K562 (cell line): Measurements from ENCODE around the gene FAAP100. TPM values are rescaled to one million over a fixed set of nuclear protein-coding genes. Genes with fewer than 3 reads are reported as not detected.

Source experiments
- CUX1 ChIP-seq: fragments of 200-800 bp; sonication (Bioruptor generic); IDR thresholded peaks from 2 replicates; pipeline ENCODE4 v1.6.1; 2016; ENCODE audit warnings: missing genetic modification characterization, missing compliant biosample characterization
- DACH1 ChIP-seq: fragments of 450-650 bp; IDR thresholded peaks from 2 replicates; pipeline ENCODE4 v1.6.1; 2018; ENCODE audit not compliant: partially characterized antibody
- ELK1 ChIP-seq: sonication (generic); formaldehyde crosslinking; IDR thresholded peaks from 2 replicates; pipeline ENCODE4 v1.8.1; 2022; ENCODE audit warnings: missing genetic modification reagents
- HMG20B ChIP-seq: fragments of 250-450 bp; sonication (Bioruptor Pico); IDR thresholded peaks from 2 replicates; pipeline ENCODE4 v1.5.0; 2021; ENCODE audit warnings: mild to moderate bottlenecking
- PCBP2 ChIP-seq: fragments of 200-400 bp; formaldehyde crosslinking; IDR thresholded peaks from 2 replicates; pipeline ENCODE4 v1.6.1; 2018; ENCODE audit warnings: low read length, low read depth, mild to moderate bottlenecking, moderate library complexity; ENCODE audit not compliant: poor library complexity, severe bottlenecking
- RAD51 ChIP-seq: fragments of 450-650 bp; IDR thresholded peaks from 2 replicates; pipeline ENCODE4 v1.7.1; 2016; ENCODE audit warnings: low read depth, mild to moderate bottlenecking, borderline replicate concordance
- RNF219 ChIP-seq: fragments of 250-450 bp; sonication (Bioruptor Pico); IDR thresholded peaks from 2 replicates; pipeline ENCODE4 v1.5.0; 2022; ENCODE audit warnings: mild to moderate bottlenecking
- SIN3A ChIP-seq, 2 experiments: fragments of 150-350 bp in 1 of 2; IDR thresholded peaks; 2 replicates each; pipeline ENCODE4 v1.6.1; 2011 to 2016; ENCODE audit warnings: borderline replicate concordance in 2 of 2, low read depth in 2 of 2, low read length in 2 of 2, mild to moderate bottlenecking in 2 of 2, moderate library complexity in 2 of 2; ENCODE audit not compliant: control insufficient read depth in 1 of 2
- ZBTB11 ChIP-seq, 3 experiments: fragments of 200-800 bp in 1 of 3; fragments of 250-450 bp in 1 of 3; fragments of 450-650 bp in 1 of 3; sonication (Bioruptor Pico) in 1 of 3; sonication (Bioruptor generic) in 1 of 3; formaldehyde crosslinking in 1 of 3; IDR thresholded peaks; 2 replicates each; pipeline versions ENCODE4 v1.6.1 to v1.8.0; 2016 to 2022; ENCODE audit warnings: mild to moderate bottlenecking in 2 of 3, missing genetic modification characterization in 2 of 3, missing compliant biosample characterization in 1 of 3, moderate library complexity in 1 of 3
- ZBTB9 ChIP-seq: fragments of 450-650 bp; formaldehyde crosslinking; IDR thresholded peaks from 2 replicates; pipeline ENCODE4 v1.4.0; 2020; ENCODE audit warnings: mild to moderate bottlenecking, moderate library complexity
- ZNF175 ChIP-seq: fragments of 200-800 bp; sonication (Bioruptor generic); IDR thresholded peaks from 2 replicates; pipeline ENCODE4 v1.6.1; 2016; ENCODE audit warnings: low read depth, mild to moderate bottlenecking, missing genetic modification characterization, missing compliant biosample characterization
- polyA plus RNA-seq, 8 experiments: library from polyadenylated mRNA; depleted of rRNA in 4 of 8; stranded (reverse) in 5 of 8; unstranded in 3 of 8; fragments of >200 nt; fragmentation: Nextera tagmentation in 2 of 8; fragmentation: Illumina TruSeq in 1 of 8; extraction: Ambion mirVana in 2 of 8; extraction: Trizol in 1 of 8; gene quantifications; 2 replicates each; pipeline versions ENCODE4 v1.2.1 to v1.2.3, GENCODE V29; 2011 to 2014; ENCODE audit warnings: inconsistent platforms in 1 of 8, missing spikeins in 1 of 8
- total RNA-seq, 7 experiments: library from RNA; depleted of rRNA in 6 of 7; stranded (reverse); fragments of >200 nt in 6 of 7; fragmentation: Illumina TruSeq in 2 of 7; extraction: Trizol in 2 of 7; gene quantifications; 2 replicates each; pipeline versions ENCODE4 v1.2.1 to v1.2.3, GENCODE V29; 2011 to 2021; ENCODE audit warnings: low replicate concordance in 1 of 7

FAAP100 gene
- total and polyA plus RNA-seq, 9 of the 15 experiments (the other 6 are each of a cell fraction or from before 2014, with no cell fraction given) = 0.31 to 51.2 (median 12.6) TPM

- TF ChIP-seq ZNF175 (CRISPR knock-in tag) = no peak
- no peak for TF ChIP-seq ELK1 (CRISPR knock-in tag)
- TF ChIP-seq RAD51 = no peak
- no peak for TF ChIP-seq HMG20B
- TF ChIP-seq PCBP2 = no peak
- TF ChIP-seq CUX1 (CRISPR knock-in tag) = no peak
- TF ChIP-seq ZBTB11 (CRISPR knock-in tag; IDR thresholded peaks at IDR 0.05) = no peak
- no peak; the same call in 1 of the 2 replicates for TF ChIP-seq ZBTB9 (CRISPR knock-in tag)
- TF ChIP-seq DACH1 = no peak
- no peak for TF ChIP-seq SIN3A (IDR thresholded peaks at IDR 0.05; ENCODE audit: borderline replicate concordance in 2 of 2, control insufficient read depth in 1 of 2, low read depth in 2 of 2, low read length in 2 of 2)
- no peak for TF ChIP-seq RNF219 (CRISPR knock-in tag)
Measured at GRCh38 chr17:81519284-81520020, 32.7 kb downstream of the FAAP100 start (continued).
